ENCODE results near the gene LCE2A. TPM values are rescaled to one million over a fixed set of nuclear protein-coding genes. Genes with fewer than 3 reads are reported as not detected.
"Not testable (repeated sequence)": the region's sequence is repeated elsewhere in the genome, so short reads cannot be mapped to it uniquely, and the experiment has no call there.

Gene LCE2A
- total RNA-seq, 2 donors from 2014 or later, result not detected

DNA sequence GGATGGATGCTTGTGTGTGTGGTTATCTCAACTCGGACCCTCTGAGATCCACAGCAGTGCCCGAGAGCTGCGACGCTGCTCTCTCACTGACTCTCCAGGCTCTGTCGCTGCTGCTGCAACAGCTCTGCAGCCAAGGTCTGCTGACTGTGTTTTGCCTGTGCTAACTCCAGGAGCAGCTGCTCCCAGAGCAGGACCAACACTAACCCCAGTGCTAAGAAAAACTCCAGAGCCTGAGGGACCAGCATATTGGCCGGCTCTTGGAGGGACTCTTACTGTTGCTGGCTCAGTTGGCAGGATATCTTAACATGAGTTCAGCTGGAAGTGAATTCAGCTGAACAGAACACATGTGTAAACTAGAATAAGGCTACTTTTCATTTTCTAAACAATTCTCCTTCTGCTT is 18.7 kb upstream of the LCE2A start:
- DNase-seq (ENCODE audit: low spot score), result no peak
- Histone ChIP-seq H3K9me3 (no peaks in the 10 kb centered on the region), H3K27me3 (replicated peaks; ENCODE audit: insufficient read depth) (no peaks in the 10 kb centered on the region), H3K36me3 (no peaks in the 10 kb centered on the region), H3K27ac (no peak overlapping the region), H3K4me3 (no peak overlapping the region), H3K4me1 (replicated peaks) (no peaks in the 10 kb centered on the region)
- TF ChIP-seq, protein P1, sequence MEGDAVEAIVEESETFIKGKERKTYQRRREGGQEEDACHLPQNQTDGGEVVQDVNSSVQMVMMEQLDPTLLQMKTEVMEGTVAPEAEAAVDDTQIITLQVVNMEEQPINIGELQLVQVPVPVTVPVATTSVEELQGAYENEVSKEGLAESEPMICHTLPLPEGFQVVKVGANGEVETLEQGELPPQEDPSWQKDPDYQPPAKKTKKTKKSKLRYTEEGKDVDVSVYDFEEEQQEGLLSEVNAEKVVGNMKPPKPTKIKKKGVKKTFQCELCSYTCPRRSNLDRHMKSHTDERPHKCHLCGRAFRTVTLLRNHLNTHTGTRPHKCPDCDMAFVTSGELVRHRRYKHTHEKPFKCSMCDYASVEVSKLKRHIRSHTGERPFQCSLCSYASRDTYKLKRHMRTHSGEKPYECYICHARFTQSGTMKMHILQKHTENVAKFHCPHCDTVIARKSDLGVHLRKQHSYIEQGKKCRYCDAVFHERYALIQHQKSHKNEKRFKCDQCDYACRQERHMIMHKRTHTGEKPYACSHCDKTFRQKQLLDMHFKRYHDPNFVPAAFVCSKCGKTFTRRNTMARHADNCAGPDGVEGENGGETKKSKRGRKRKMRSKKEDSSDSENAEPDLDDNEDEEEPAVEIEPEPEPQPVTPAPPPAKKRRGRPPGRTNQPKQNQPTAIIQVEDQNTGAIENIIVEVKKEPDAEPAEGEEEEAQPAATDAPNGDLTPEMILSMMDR (IDR thresholded peaks at IDR 0.05), result no peak
- TF ChIP-seq POLR2A (IDR thresholded peaks at IDR 0.05) (no peak), POLR2AphosphoS5 (IDR thresholded peaks at IDR 0.05) (no peak)
- WGBS, result 84% methylated on average over 6 of the region's 6 CpGs
- intact Hi-C loops (cut with DNase I), result no loop called here

DNA sequence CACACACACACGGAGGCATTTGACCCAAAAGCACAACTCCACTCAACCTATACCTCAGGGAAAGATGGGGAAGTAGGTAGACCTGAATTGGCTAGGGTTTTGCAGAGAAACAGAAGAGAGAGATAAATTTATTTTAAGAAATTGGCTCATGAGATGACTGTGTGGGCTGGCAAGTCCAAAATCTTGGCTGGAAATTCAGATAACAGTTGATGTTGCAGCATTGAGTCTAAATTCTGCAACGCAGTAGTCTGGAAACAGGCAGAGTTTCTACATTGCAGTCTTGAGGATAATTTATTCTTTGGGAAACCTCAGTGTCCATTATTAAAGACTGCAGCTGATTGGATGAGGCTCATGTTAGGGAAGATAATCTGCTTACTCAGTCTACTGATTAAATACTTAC is 16.5 kb upstream of the LCE2A start:
- Histone ChIP-seq H3K36me3 (no peaks in the 10 kb centered on the region), H3K27me3 (replicated peaks; ENCODE audit: insufficient read depth) (no peaks in the 10 kb centered on the region), H3K4me3 (no peak overlapping the region), H3K9me3 (no peaks in the 10 kb centered on the region), H3K4me1 (replicated peaks) (no peaks in the 10 kb centered on the region), H3K27ac (no peak overlapping the region)
- no peak for DNase-seq (ENCODE audit: low spot score)
- intact Hi-C loops (cut with DNase I), result no loop called here
- TF ChIP-seq, protein P1 (IDR thresholded peaks at IDR 0.05), result no peak
- no peak for TF ChIP-seq POLR2AphosphoS5 (IDR thresholded peaks at IDR 0.05)
- no peak for TF ChIP-seq POLR2A (IDR thresholded peaks at IDR 0.05)
- 69% methylated on average over 2 of the region's 2 CpGs for WGBS

DNA sequence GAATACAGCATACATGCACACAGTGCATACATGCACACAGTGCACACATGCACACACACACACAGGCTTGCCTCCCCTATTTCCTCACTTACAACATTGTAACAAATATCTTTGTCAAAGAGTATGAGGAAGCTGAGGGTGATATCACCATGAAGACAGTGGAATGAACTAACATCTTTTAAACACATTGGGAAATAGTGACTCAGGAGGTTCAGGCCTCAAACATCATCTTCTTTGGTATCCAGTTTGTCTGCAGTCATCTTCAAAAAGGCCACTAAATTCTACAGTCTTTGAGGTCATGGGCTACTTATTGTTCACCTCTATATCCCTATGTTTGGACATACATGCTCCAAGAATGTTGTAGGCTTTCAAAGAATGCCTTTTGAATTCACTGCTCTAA is 14.3 kb upstream of the LCE2A start:
- intact Hi-C loops (cut with DNase I), result no loop called here
- H3K4me3 ChIP-seq, result no peak overlapping the region
- no peaks in the 10 kb centered on the region for H3K36me3 ChIP-seq
- no peaks in the 10 kb centered on the region for H3K27me3 ChIP-seq (replicated peaks; ENCODE audit: insufficient read depth)
- H3K4me1 ChIP-seq (replicated peaks), result no peaks in the 10 kb centered on the region
- no peak overlapping the region for H3K27ac ChIP-seq
- H3K9me3 ChIP-seq, result no peaks in the 10 kb centered on the region
- no peak for DNase-seq (ENCODE audit: low spot score)
- TF ChIP-seq POLR2AphosphoS5 (IDR thresholded peaks at IDR 0.05), result no peak
- TF ChIP-seq, protein P1 (IDR thresholded peaks at IDR 0.05), result no peak
- no peak for TF ChIP-seq POLR2A (IDR thresholded peaks at IDR 0.05)

DNA sequence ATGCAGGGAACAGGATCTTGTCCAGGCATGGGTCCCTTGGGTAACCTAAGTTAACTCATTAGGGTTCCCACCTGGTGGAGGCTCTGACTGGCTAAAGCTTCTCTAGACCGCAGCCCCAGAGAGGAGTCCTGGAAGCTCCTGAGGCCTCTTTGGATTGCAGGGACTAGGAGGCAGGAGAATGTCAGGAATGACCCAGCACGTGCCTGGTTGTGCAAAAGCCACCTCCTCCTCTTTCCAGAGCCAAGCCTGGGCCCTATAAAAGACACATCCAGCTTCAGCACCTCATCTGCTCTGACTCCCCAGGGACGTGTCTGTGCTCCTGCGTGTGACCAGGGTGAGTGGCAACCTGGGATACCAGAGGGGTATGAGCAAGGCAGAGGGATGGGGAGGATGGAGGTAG is 12.3 kb upstream of the LCE2A start, which contains the start of gene LCE2B:
LCE2B (plus strand) TSS at position 301 of the 400 bp plus-strand sequence. CDS start 721 bp downstream, outside the sequence.
- H3K9me3 ChIP-seq; H3K27me3 ChIP-seq (replicated peaks; ENCODE audit: insufficient read depth); intact Hi-C loops (cut with DNase I); DNase-seq (ENCODE audit: low spot score); H3K36me3 ChIP-seq; H3K4me3 ChIP-seq; H3K4me1 ChIP-seq (replicated peaks); H3K27ac ChIP-seq: not testable (repeated sequence)
- 67% methylated on average over 4 of the region's 4 CpGs for WGBS

DNA sequence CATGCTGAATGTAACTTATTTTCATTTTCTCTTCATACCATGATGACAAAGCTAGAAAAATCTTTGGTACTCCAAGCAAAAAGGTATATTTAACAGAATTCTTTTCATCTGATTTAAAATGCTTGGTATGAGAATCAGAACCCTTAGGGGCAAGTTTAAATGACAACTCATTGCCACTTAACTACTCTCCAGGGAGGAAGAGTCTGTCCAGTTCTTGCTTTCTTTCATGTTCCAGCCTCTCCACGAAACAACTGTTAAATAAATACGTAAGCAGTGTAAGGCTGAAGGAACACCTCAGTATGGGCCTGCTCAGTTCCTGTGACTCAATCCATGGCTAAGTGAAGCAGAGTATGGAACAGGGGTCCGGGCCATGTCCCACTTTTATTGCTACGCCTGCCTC is 1.6 kb downstream of the LCE2A start:
- DNase-seq (ENCODE audit: low spot score), result no peak
- Histone ChIP-seq H3K4me3 (no peak overlapping the region), H3K27ac (no peak overlapping the region), H3K9me3 (no peaks in the 10 kb centered on the region), H3K36me3 (no peaks in the 10 kb centered on the region), H3K27me3 (replicated peaks; ENCODE audit: insufficient read depth) (no peaks in the 10 kb centered on the region), H3K4me1 (replicated peaks) (no peaks in the 10 kb centered on the region)
- WGBS, result 71% methylated on average over 4 of the region's 4 CpGs
- intact Hi-C loops (cut with DNase I), result no loop called here
- TF ChIP-seq POLR2A (IDR thresholded peaks at IDR 0.05) (no peak), POLR2AphosphoS5 (IDR thresholded peaks at IDR 0.05) (no peak)
- TF ChIP-seq, protein P1 (IDR thresholded peaks at IDR 0.05), result no peak

Measured in prostate gland (tissue), 2 donors.